Smooth muscle cell (in vitro differentiated cells): Measurements from ENCODE around the gene TCN2. TPM values are rescaled to one million over a fixed set of nuclear protein-coding genes. Genes with fewer than 3 reads are reported as not detected.

Source experiments
- DNase-seq: peaks from one replicate; lab custom pipeline; 2025; ENCODE audit not compliant: unreplicated experiment; lab: John Stamatoyannopoulos, UW
- H2AFZ ChIP-seq: fragments of 200-600 bp; sonication (generic); 2 replicates; pipeline ENCODE4 v1.6.0; 2016; ENCODE audit warnings: antibody characterized with exemption, low read depth, mild to moderate bottlenecking
- H3F3A ChIP-seq: fragments of 200-600 bp; sonication (generic); 2 replicates; pipeline ENCODE4 v1.6.0; 2017; ENCODE audit warnings: antibody characterized with exemption, low read depth
- H3K27ac ChIP-seq: fragments of 200-600 bp; sonication (generic); 2 replicates; pipeline ENCODE4 v1.5.1; 2016; ENCODE audit warnings: low read depth, mild to moderate bottlenecking
- H3K27me3 ChIP-seq: fragments of 200-600 bp; sonication (generic); 2 replicates; pipeline ENCODE4 v1.6.1; 2016; ENCODE audit warnings: low read depth, mild to moderate bottlenecking
- H3K36me3 ChIP-seq: fragments of 200-600 bp; sonication (generic); 2 replicates; pipeline ENCODE4 v1.5.1; 2016; ENCODE audit warnings: low read depth
- H3K4me1 ChIP-seq: fragments of 200-600 bp; sonication (generic); 2 replicates; pipeline ENCODE4 v1.5.1; 2016; ENCODE audit warnings: low read depth
- H3K4me2 ChIP-seq: fragments of 200-600 bp; sonication (generic); 2 replicates; pipeline ENCODE4 v1.6.0; 2016; ENCODE audit warnings: mild to moderate bottlenecking
- H3K4me3 ChIP-seq: fragments of 200-600 bp; sonication (generic); 2 replicates; pipeline ENCODE4 v1.5.1; 2016; ENCODE audit warnings: mild to moderate bottlenecking
- H3K79me2 ChIP-seq: fragments of 200-600 bp; sonication (generic); 2 replicates; pipeline ENCODE4 v1.6.0; 2016; ENCODE audit warnings: low read depth, mild to moderate bottlenecking
- H3K9ac ChIP-seq: fragments of 200-600 bp; sonication (generic); 2 replicates; pipeline ENCODE4 v1.6.0; 2016; ENCODE audit warnings: low read depth
- H3K9me3 ChIP-seq: fragments of 200-600 bp; sonication (generic); replicated peaks from 2 replicates; pipeline ENCODE4 v1.5.1; 2016; ENCODE audit warnings: low read depth
- H4K20me1 ChIP-seq: fragments of 200-600 bp; sonication (generic); 2 replicates; pipeline ENCODE4 v1.6.0; 2016; ENCODE audit warnings: low read depth
- WGBS: methylation state at CpG from one replicate; pipeline ENCODE4 v1.1.7; 2016; ENCODE audit warnings: low lambda C conversion rate; 5-methylcytosine and 5-hydroxymethylcytosine counted together
- polyA plus RNA-seq: library from polyadenylated mRNA; unstranded; fragments of >200 nt; fragmentation: Nextera tagmentation; extraction: Ambion mirVana; gene quantifications from 2 replicates; pipeline ENCODE4 v1.2.1, GENCODE V29; 2016
- total RNA-seq: library from RNA; depleted of rRNA; stranded (reverse); fragments of >200 nt; gene quantifications from 2 replicates; pipeline ENCODE4 v1.2.3, GENCODE V29; 2014
- TF ChIP-seq, protein P1 (sequence below): fragments of 200-600 bp; sonication (generic); IDR thresholded peaks from 2 replicates; pipeline ENCODE4 v1.5.1; 2017; ENCODE audit warnings: borderline replicate concordance, mild to moderate bottlenecking, antibody characterized with exemption; ENCODE audit not compliant: insufficient read depth, poor library complexity, severe bottlenecking

Gene TCN2
- total and polyA plus RNA-seq, 2 experiments from 2014 or later = 3.3 to 5.2 TPM

GRCh38 chr22:30665266-30665665 is 58.3 kb downstream of the TCN2 start:
- DNase-seq = no peak
- H3K27me3 ChIP-seq = peaks cover 3% of the 10 kb centered on the region
- H3K79me2 ChIP-seq = no peaks in the 10 kb centered on the region
- no peaks in the 10 kb centered on the region for H3K9me3 ChIP-seq
- H2AFZ ChIP-seq = no peak overlapping the region
- TF ChIP-seq, protein P1, sequence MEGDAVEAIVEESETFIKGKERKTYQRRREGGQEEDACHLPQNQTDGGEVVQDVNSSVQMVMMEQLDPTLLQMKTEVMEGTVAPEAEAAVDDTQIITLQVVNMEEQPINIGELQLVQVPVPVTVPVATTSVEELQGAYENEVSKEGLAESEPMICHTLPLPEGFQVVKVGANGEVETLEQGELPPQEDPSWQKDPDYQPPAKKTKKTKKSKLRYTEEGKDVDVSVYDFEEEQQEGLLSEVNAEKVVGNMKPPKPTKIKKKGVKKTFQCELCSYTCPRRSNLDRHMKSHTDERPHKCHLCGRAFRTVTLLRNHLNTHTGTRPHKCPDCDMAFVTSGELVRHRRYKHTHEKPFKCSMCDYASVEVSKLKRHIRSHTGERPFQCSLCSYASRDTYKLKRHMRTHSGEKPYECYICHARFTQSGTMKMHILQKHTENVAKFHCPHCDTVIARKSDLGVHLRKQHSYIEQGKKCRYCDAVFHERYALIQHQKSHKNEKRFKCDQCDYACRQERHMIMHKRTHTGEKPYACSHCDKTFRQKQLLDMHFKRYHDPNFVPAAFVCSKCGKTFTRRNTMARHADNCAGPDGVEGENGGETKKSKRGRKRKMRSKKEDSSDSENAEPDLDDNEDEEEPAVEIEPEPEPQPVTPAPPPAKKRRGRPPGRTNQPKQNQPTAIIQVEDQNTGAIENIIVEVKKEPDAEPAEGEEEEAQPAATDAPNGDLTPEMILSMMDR = no peak
- no peaks in the 10 kb centered on the region for H4K20me1 ChIP-seq
- no peaks in the 10 kb centered on the region for H3F3A ChIP-seq
- H3K4me2 ChIP-seq = no peak overlapping the region
- 91% methylated on average over 2 of the region's 2 CpGs for WGBS
- H3K27ac ChIP-seq = no peak overlapping the region
- H3K4me1 ChIP-seq = peaks cover 11% of the 10 kb centered on the region
- no peak overlapping the region for H3K4me3 ChIP-seq
- no peaks in the 10 kb centered on the region for H3K36me3 ChIP-seq
- no peak overlapping the region for H3K9ac ChIP-seq

DNA sequence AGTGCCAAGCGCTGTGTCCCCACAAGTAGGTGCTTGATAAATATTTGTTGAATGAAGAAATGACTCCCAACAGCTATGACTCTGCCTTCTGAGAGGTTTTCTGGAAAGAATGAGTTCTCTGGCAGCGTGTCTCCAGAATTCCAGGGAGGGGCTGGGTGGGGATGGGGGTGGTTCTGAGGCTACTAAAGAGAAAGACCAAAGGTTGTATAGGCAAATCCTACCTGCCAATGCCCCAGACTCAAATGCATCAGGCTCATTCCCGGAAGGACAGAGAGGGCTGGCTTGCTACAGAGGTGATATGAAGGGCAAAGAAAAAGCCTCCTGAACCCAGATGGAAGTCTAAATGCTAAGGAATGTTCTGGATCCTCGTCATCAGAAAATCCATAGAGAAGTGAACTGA is 58.8 kb downstream of the TCN2 start:
- H3K36me3 ChIP-seq = no peaks in the 10 kb centered on the region
- H3K4me1 ChIP-seq = peaks cover 11% of the 10 kb centered on the region
- no peaks in the 10 kb centered on the region for H4K20me1 ChIP-seq
- H3K9ac ChIP-seq = no peak overlapping the region
- peaks cover 3% of the 10 kb centered on the region for H3K27me3 ChIP-seq
- DNase-seq = no peak
- no peak overlapping the region for H3K27ac ChIP-seq
- TF ChIP-seq, protein P1 = no peak
- no peaks in the 10 kb centered on the region for H3K9me3 ChIP-seq
- H2AFZ ChIP-seq = no peak overlapping the region
- no peaks in the 10 kb centered on the region for H3K79me2 ChIP-seq
- H3K4me3 ChIP-seq = no peak overlapping the region
- no peak overlapping the region for H3K4me2 ChIP-seq
- WGBS = 93% methylated on average over 4 of the region's 4 CpGs
- no peaks in the 10 kb centered on the region for H3F3A ChIP-seq

DNA sequence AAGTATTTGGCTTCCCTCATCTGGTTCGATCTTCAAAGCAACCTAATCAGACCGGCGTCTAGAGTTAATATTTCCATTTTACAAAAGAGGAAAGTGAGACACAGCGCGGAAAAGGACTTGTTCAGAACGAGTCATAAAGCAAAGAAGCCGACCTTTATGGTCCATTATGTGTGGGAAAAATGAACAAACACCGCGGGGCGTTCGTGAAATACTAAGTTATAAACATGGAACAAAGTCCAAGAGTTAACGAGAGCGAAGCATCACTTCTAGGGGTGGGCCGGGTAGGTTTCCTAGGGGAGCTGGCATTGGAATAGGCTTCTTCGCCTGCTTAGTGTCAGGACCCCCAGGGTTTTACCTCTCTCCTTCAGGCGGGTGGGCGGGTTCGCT is 60.1 kb downstream of the TCN2 start:
- DNase-seq = no peak
- no peak overlapping the region for H3K27ac ChIP-seq
- TF ChIP-seq, protein P1 = no peak

More for the DNA sequence above, 60.1 kb downstream of the TCN2 start:
- no peaks in the 10 kb centered on the region for H3K79me2 ChIP-seq
- peak overlapping the region; percentile 85 for H2AFZ ChIP-seq
- H3K4me2 ChIP-seq = peak overlapping the region; percentile 93
- H3K9me3 ChIP-seq = no peaks in the 10 kb centered on the region
- peak overlapping the region; percentile 35 for H3K9ac ChIP-seq
- peaks cover 11% of the 10 kb centered on the region for H3K4me1 ChIP-seq
- peaks cover 3% of the 10 kb centered on the region for H3K27me3 ChIP-seq
- 19% methylated on average over 16 of the region's 18 CpGs for WGBS
- no peaks in the 10 kb centered on the region for H3F3A ChIP-seq
- H3K4me3 ChIP-seq = peak overlapping the region; percentile 51
- no peaks in the 10 kb centered on the region for H4K20me1 ChIP-seq
- no peaks in the 10 kb centered on the region for H3K36me3 ChIP-seq
